MCF 10A (cell line): ENCODE results near the gene MST1R. TPM values are rescaled to one million over a fixed set of nuclear protein-coding genes. Genes with fewer than 3 reads are reported as not detected.

Source experiments
- BruUV-seq: library from RNA; stranded (reverse); fragments of 400-500 nt; replicated peaks from 2 replicates; lab custom pipeline; 2021; lab: Mats Ljungman, UMichigan
- CTCF ChIA-PET: fragments of 300-600 bp; sonication (Branson Sonifier 250); formaldehyde crosslinking; extraction: SDS; loops from one replicate; lab custom pipeline; 2021; ENCODE audit warnings: antibody characterized with exemption, inconsistent platforms; lab: Yijun Ruan, JAX
- POLR2A ChIA-PET: fragments of 300-600, 350-650 bp; sonication (Branson Sonifier 250); formaldehyde crosslinking; extraction: SDS; loops from one replicate; lab custom pipeline; 2020; ENCODE audit warnings: antibody characterized with exemption, inconsistent platforms; lab: Yijun Ruan, JAX
- DNase-seq: peaks from one replicate; pipeline ENCODE4 v3.0.0-alpha.2; 2018; ENCODE audit not compliant: unreplicated experiment
- H3K27ac Mint-ChIP-seq: one replicate; pipeline ENCODE4 v1.8.0; 2022; ENCODE audit warnings: mild to moderate bottlenecking, low read depth, mixed read lengths; ENCODE audit not compliant: unreplicated experiment
- H3K27me3 Mint-ChIP-seq: one replicate; pipeline ENCODE4 v1.8.0; 2022; ENCODE audit warnings: mixed read lengths; ENCODE audit not compliant: insufficient read depth, unreplicated experiment
- H3K36me3 Mint-ChIP-seq: one replicate; pipeline ENCODE4 v1.8.0; 2022; ENCODE audit warnings: mild to moderate bottlenecking, moderate library complexity, mixed read lengths; ENCODE audit not compliant: insufficient read depth, unreplicated experiment
- H3K4me1 Mint-ChIP-seq: one replicate; pipeline ENCODE4 v1.8.0; 2022; ENCODE audit warnings: mixed read lengths; ENCODE audit not compliant: insufficient read depth, unreplicated experiment
- H3K4me3 Mint-ChIP-seq: one replicate; pipeline ENCODE4 v1.8.0; 2022; ENCODE audit warnings: mild to moderate bottlenecking, moderate library complexity, mixed read lengths; ENCODE audit not compliant: unreplicated experiment
- H3K9me3 Mint-ChIP-seq: one replicate; pipeline ENCODE4 v1.8.0; 2022; ENCODE audit warnings: mixed read lengths; ENCODE audit not compliant: unreplicated experiment
- CTCF ChIP-seq: fragments of 200-600 bp; IDR thresholded peaks from one replicate; pipeline ENCODE4 v1.8.0; 2022; ENCODE audit warnings: antibody characterized with exemption, mild to moderate bottlenecking; ENCODE audit not compliant: unreplicated experiment
- intact Hi-C: fragments of 100-400 bp; cut with micrococcal nuclease; formaldehyde crosslinking; loops from 2 replicates; pipeline ENCODE4 v1.14.1; 2022
- total RNA-seq: library from RNA; stranded (reverse); gene quantifications from 2 replicates; pipeline ENCODE4 v1.2.3, GENCODE V29; 2022

The MST1R gene
- total RNA-seq, 1 experiment from 2014 or later = 103 TPM

- H3K4me3 Mint-ChIP-seq = no peak overlapping the region
- no peaks in the 10 kb centered on the region for H3K27me3 Mint-ChIP-seq
- peaks cover 6% of the 10 kb centered on the region for H3K36me3 Mint-ChIP-seq
- ChIA-PET POLR2A (interaction anchor here (0.6 to 1.1 kb wide), 4 partner anchors 11 to 256 kb away, joined by 3 read pairs; no protein-coding TSS in a partner anchor), CTCF (interaction anchor here (2.3 kb wide), 1 partner anchor 35 kb away, joined by 6 read pairs; no protein-coding TSS in a partner anchor)
- no peak for DNase-seq
- intact Hi-C loops = no loop called here
- TF ChIP-seq CTCF = no peak
- no peaks in the 10 kb centered on the region for H3K4me1 Mint-ChIP-seq
- no peak overlapping the region for H3K27ac Mint-ChIP-seq
- BruUV-seq = no TSS peak
- no peaks in the 10 kb centered on the region for H3K9me3 Mint-ChIP-seq
These were observed 30.1 kb downstream of the MST1R start for GRCh38 chr3:49873623-49874022.

- no TSS peak for BruUV-seq
- H3K4me3 Mint-ChIP-seq = no peak overlapping the region
- no peaks in the 10 kb centered on the region for H3K4me1 Mint-ChIP-seq
- TF ChIP-seq CTCF = no peak
- no peak for DNase-seq
- H3K27me3 Mint-ChIP-seq = no peaks in the 10 kb centered on the region
- POLR2A ChIA-PET = interaction anchor here (0.8 to 1.1 kb wide), 3 partner anchors 10 to 28 kb away, joined by 3 read pairs; no protein-coding TSS in a partner anchor
- no peak overlapping the region for H3K27ac Mint-ChIP-seq
- intact Hi-C loops = no loop called here
- peaks cover 5% of the 10 kb centered on the region for H3K36me3 Mint-ChIP-seq
- CTCF ChIA-PET = interaction anchor here (2.3 kb wide), 1 partner anchor 34 kb away, joined by 6 read pairs; no protein-coding TSS in a partner anchor
- no peaks in the 10 kb centered on the region for H3K9me3 Mint-ChIP-seq
These were observed 30.8 kb downstream of the MST1R start for GRCh38 chr3:49872801-49873281.

GRCh38 chr3:49871531-49872153, 32.0 kb downstream of the MST1R start:
- Mint-ChIP-seq H3K36me3 (peaks cover 5% of the 10 kb centered on the region), H3K27ac (no peak overlapping the region), H3K4me1 (no peaks in the 10 kb centered on the region), H3K4me3 (no peak overlapping the region), H3K9me3 (no peaks in the 10 kb centered on the region), H3K27me3 (no peaks in the 10 kb centered on the region)
- TF ChIP-seq CTCF = no peak
- intact Hi-C loops = no loop called here
- ChIA-PET CTCF (interaction anchor here (0.6 to 2.3 kb wide), 3 partner anchors 9 to 33 kb away, joined by 3 to 6 read pairs (median 3); no protein-coding TSS in a partner anchor), POLR2A (no interaction called here)
- DNase-seq = no peak
- no TSS peak for BruUV-seq

GRCh38 chr3:49869525-49870126, 34.0 kb downstream of the MST1R start, which contains the start of gene CAMKV:
Gene CAMKV (minus strand): TSS chr3:49869906. CDS start chr3:49862388, 7,518 bp downstream.
- intact Hi-C loops = no loop called here
- no peak within 1 kb of the TSS for H3K4me3 Mint-ChIP-seq
- no peaks in the 10 kb centered on the region for H3K36me3 Mint-ChIP-seq
- H3K27me3 Mint-ChIP-seq = no peaks in the 10 kb centered on the region
- ChIA-PET POLR2A (interaction anchor here (1.2 kb wide), 1 partner anchor 12 kb away, joined by 6 read pairs; no protein-coding TSS in a partner anchor), CTCF (interaction anchor here (2.1 kb wide), 1 partner anchor 30 kb away, joined by 5 read pairs; no protein-coding TSS in a partner anchor)
- H3K27ac Mint-ChIP-seq = no peak within 1 kb of the TSS
- no peaks in the 10 kb centered on the region for H3K4me1 Mint-ChIP-seq
- BruUV-seq = no TSS peak
- no peak for TF ChIP-seq CTCF
- no peaks in the 10 kb centered on the region for H3K9me3 Mint-ChIP-seq
- no peak for DNase-seq
